Fibroblast of lung (primary cell): ENCODE data around the gene CLGN. TPM values are rescaled to one million over a fixed set of nuclear protein-coding genes. Genes with fewer than 3 reads are reported as not detected.

Experiments
- DNase-seq, 2 donors: peaks; one replicate each; pipeline versions ENCODE4 v3.0.0 to v3.0.0-alpha.2; 2010; ENCODE audit warnings: low read depth in 2 of 2
- H2AFZ ChIP-seq: 2 replicates; pipeline ENCODE4 v1.5.1; 2012; ENCODE audit warnings: low read length, control low read depth, inconsistent platforms
- H3K27ac ChIP-seq: 2 replicates; pipeline ENCODE4 v1.5.1; 2011; ENCODE audit warnings: low read length, control low read depth; ENCODE audit not compliant: insufficient read depth
- H3K27me3 ChIP-seq: 2 replicates; pipeline ENCODE4 v1.5.1; 2011; ENCODE audit warnings: mild to moderate bottlenecking, low read length; ENCODE audit not compliant: control insufficient read depth, insufficient read depth
- H3K36me3 ChIP-seq: 2 replicates; pipeline ENCODE4 v1.5.1; 2011; ENCODE audit warnings: low read length; ENCODE audit not compliant: control insufficient read depth, insufficient read depth
- H3K4me1 ChIP-seq: 2 replicates; pipeline ENCODE4 v1.5.1; 2011; ENCODE audit warnings: low read length; ENCODE audit not compliant: control insufficient read depth, insufficient read depth; ENCODE audit errors: extremely low read depth
- H3K4me2 ChIP-seq: 2 replicates; pipeline ENCODE4 v1.5.1; 2011; ENCODE audit warnings: low read length, control low read depth; ENCODE audit not compliant: insufficient read depth; ENCODE audit errors: extremely low read depth
- H3K4me3 ChIP-seq, 4 experiments: fragments of 200-600 bp in 1 of 4; sonication (generic) in 1 of 4; replicated peaks in 1 of 4; 2 replicates each; pipeline ENCODE4 v1.5.1; 2011 to 2016; ENCODE audit warnings: low read length in 4 of 4, low read depth in 3 of 4, mild to moderate bottlenecking in 3 of 4, control low read depth in 2 of 4, inconsistent platforms in 1 of 4, mixed read lengths in 1 of 4; ENCODE audit not compliant: insufficient read depth in 1 of 4; ENCODE audit errors: control extremely low read depth in 1 of 4
- H3K79me2 ChIP-seq: 2 replicates; pipeline ENCODE4 v1.5.1; 2012; ENCODE audit warnings: mild to moderate bottlenecking, low read length, inconsistent platforms; ENCODE audit not compliant: control insufficient read depth, insufficient read depth
- H3K9ac ChIP-seq: 2 replicates; pipeline ENCODE4 v1.5.1; 2011; ENCODE audit warnings: mild to moderate bottlenecking, low read length, control low read depth; ENCODE audit not compliant: insufficient read depth
- H3K9me3 ChIP-seq: 2 replicates; pipeline ENCODE4 v1.5.1; 2012; ENCODE audit warnings: low read depth, low read length; ENCODE audit not compliant: control insufficient read depth, insufficient read depth
- H4K20me1 ChIP-seq: 2 replicates; pipeline ENCODE4 v1.5.1; 2011; ENCODE audit warnings: low read length; ENCODE audit not compliant: control insufficient read depth, insufficient read depth; ENCODE audit errors: extremely low read depth
- CTCF ChIP-seq, 2 donors: IDR thresholded peaks in 1 of 2; conservative IDR thresholded peaks in 1 of 2; 1 replicate in 1 of 2; 2 replicates in 1 of 2; pipeline ENCODE4 v1.5.1; 2011 to 2012; ENCODE audit warnings: low read length in 2 of 2, control low read depth in 1 of 2, inconsistent platforms in 1 of 2, low read depth in 1 of 2, mild to moderate bottlenecking in 1 of 2
- EZH2 ChIP-seq: IDR thresholded peaks from 2 replicates; pipeline ENCODE4 v1.5.1; 2012; ENCODE audit warnings: low read length, control low read depth, mild to moderate bottlenecking; ENCODE audit errors: missing control alignments
- polyA plus RNA-seq, 2 donors: library from polyadenylated mRNA; depleted of rRNA in 1 of 2; stranded (reverse) in 1 of 2; unstranded in 1 of 2; fragments of >200 nt; gene quantifications; 2 replicates each; pipeline ENCODE4 v1.2.1, GENCODE V29; 2011 to 2012; ENCODE audit warnings: missing spikeins in 1 of 2
- total RNA-seq: library from RNA; depleted of rRNA; stranded (reverse); fragments of >200 nt; gene quantifications from 2 replicates; pipeline ENCODE4 v1.2.1, GENCODE V29; 2014

CLGN gene
- total and polyA plus RNA-seq, 2 donors (not counting 1 experiment from before 2014, with no cell fraction given): 3.4 to 18.0 TPM

GRCh38 chr4:140353786-140354185 is 73.7 kb downstream of the CLGN start:
- Histone ChIP-seq H3K27ac (no peak overlapping the region), H3K4me2 (no peak overlapping the region), H3K27me3 (peaks cover 4% of the 10 kb centered on the region), H3K4me3 (no peak overlapping the region), H3K4me1 (no peaks in the 10 kb centered on the region), H3K9me3 (no peaks in the 10 kb centered on the region), H4K20me1 (no peaks in the 10 kb centered on the region), H3K36me3 (no peaks in the 10 kb centered on the region), H2AFZ (no peak overlapping the region), H3K79me2 (no peaks in the 10 kb centered on the region), H3K9ac (no peak overlapping the region)
- DNase-seq: peak in 1 of 2 donors; percentile 28
- TF ChIP-seq EZH2 (no peak), CTCF (conservative IDR thresholded peaks at IDR 0.05 in 1 of 2, IDR thresholded peaks at IDR 0.05 in 1 of 2; ENCODE audit: low read depth in 1 of 2, low read length in 2 of 2) (no peak)

- Histone ChIP-seq H3K79me2 (no peaks in the 10 kb centered on the region), H3K4me2 (no peak overlapping the region), H3K36me3 (no peaks in the 10 kb centered on the region), H3K9me3 (no peaks in the 10 kb centered on the region), H3K4me1 (no peaks in the 10 kb centered on the region), H4K20me1 (no peaks in the 10 kb centered on the region), H3K27me3 (peaks cover 4% of the 10 kb centered on the region), H3K27ac (no peak overlapping the region), H3K4me3 (no peak overlapping the region), H2AFZ (no peak overlapping the region), H3K9ac (no peak overlapping the region)
- DNase-seq: no peak
- TF ChIP-seq CTCF (conservative IDR thresholded peaks at IDR 0.05 in 1 of 2, IDR thresholded peaks at IDR 0.05 in 1 of 2; ENCODE audit: low read depth in 1 of 2, low read length in 2 of 2) (no peak), EZH2 (no peak)
These were observed 76.1 kb downstream of the CLGN start for GRCh38 chr4:140351093-140352075.

GRCh38 chr4:140349816-140350215 is 77.6 kb downstream of the CLGN start:
- no peaks in the 10 kb centered on the region for H4K20me1 ChIP-seq
- H2AFZ ChIP-seq: no peak overlapping the region
- H3K9me3 ChIP-seq: no peaks in the 10 kb centered on the region
- DNase-seq: no peak
- H3K4me2 ChIP-seq: no peak overlapping the region
- H3K4me3 ChIP-seq: no peak overlapping the region
- H3K4me1 ChIP-seq: no peaks in the 10 kb centered on the region
- no peak overlapping the region for H3K27ac ChIP-seq
- H3K79me2 ChIP-seq: no peaks in the 10 kb centered on the region
- peaks cover 4% of the 10 kb centered on the region for H3K27me3 ChIP-seq
- TF ChIP-seq CTCF (conservative IDR thresholded peaks at IDR 0.05 in 1 of 2, IDR thresholded peaks at IDR 0.05 in 1 of 2; ENCODE audit: low read depth in 1 of 2, low read length in 2 of 2): no peak
- TF ChIP-seq EZH2: no peak
- H3K36me3 ChIP-seq: no peaks in the 10 kb centered on the region
- H3K9ac ChIP-seq: no peak overlapping the region
